NB4 (cell line): ENCODE results near the gene ABLIM2.

Experiments
- DNase-seq: peaks from one replicate; pipeline ENCODE4 v3.0.0; 2010; ENCODE audit warnings: low read depth
- H3K4me3 ChIP-seq: one replicate; pipeline ENCODE4 v1.5.1; 2011; ENCODE audit warnings: mild to moderate bottlenecking, low read depth, low read length, moderate library complexity
- CTCF ChIP-seq: IDR thresholded peaks from one replicate; pipeline ENCODE4 v1.5.1; 2012; ENCODE audit warnings: low read depth, low read length
- MAX ChIP-seq: IDR thresholded peaks from 2 replicates; pipeline ENCODE4 v1.6.1; 2011; ENCODE audit warnings: low read depth, low read length
- MYC ChIP-seq: IDR thresholded peaks from 2 replicates; pipeline ENCODE4 v1.6.1; 2011; ENCODE audit warnings: low read depth, low read length
- POLR2A ChIP-seq: IDR thresholded peaks from 2 replicates; pipeline ENCODE4 v1.6.1; 2011; ENCODE audit warnings: mild to moderate bottlenecking; ENCODE audit not compliant: insufficient read length; ENCODE audit errors: extremely low read depth

The ABLIM2 gene

GRCh38 chr4:8179771-8180170 is 21.2 kb upstream of the ABLIM2 start:
- DNase-seq: no peak
- no peak overlapping the region for H3K4me3 ChIP-seq
- TF ChIP-seq MAX (no peak), MYC (no peak), POLR2A (no peak), CTCF (no peak)

GRCh38 chr4:8179074-8179473 is 20.5 kb upstream of the ABLIM2 start:
- DNase-seq: no peak
- no peak for TF ChIP-seq MAX
- no peak for TF ChIP-seq CTCF
- TF ChIP-seq POLR2A: no peak
- no peak for TF ChIP-seq MYC
- no peak overlapping the region for H3K4me3 ChIP-seq

GRCh38 chr4:8177956-8178355 is 19.3 kb upstream of the ABLIM2 start:
- DNase-seq: no peak
- TF ChIP-seq POLR2A: no peak
- no peak for TF ChIP-seq MYC
- no peak for TF ChIP-seq MAX
- TF ChIP-seq CTCF: no peak
- H3K4me3 ChIP-seq: no peak overlapping the region

GRCh38 chr4:8177552-8177951 is 18.9 kb upstream of the ABLIM2 start:
- no peak overlapping the region for H3K4me3 ChIP-seq
- DNase-seq: no peak
- no peak for TF ChIP-seq MAX

- TF ChIP-seq MYC: no peak; the same call in 1 of the 2 replicates
- TF ChIP-seq CTCF: peak; percentile 94
- no peak overlapping the region for H3K4me3 ChIP-seq
- DNase-seq: peak; percentile 83
These were observed 18.2 kb upstream of the ABLIM2 start for GRCh38 chr4:8176547-8177399.

GRCh38 chr4:8175686-8176085 is 17.1 kb upstream of the ABLIM2 start:
- H3K4me3 ChIP-seq: no peak overlapping the region
- TF ChIP-seq MYC (no peak), MAX (no peak), CTCF (no peak), POLR2A (no peak)
- DNase-seq: no peak
